Measurements from ENCODE around the gene STYXL1. TPM values are rescaled to one million over a fixed set of nuclear protein-coding genes. Genes with fewer than 3 reads are reported as not detected.

STYXL1 gene
- total RNA-seq, 1 experiment from 2014 or later = 21.3 TPM

- no peaks in the 10 kb centered on the region for H3K9me3 Mint-ChIP-seq
- POLR2A ChIA-PET = no interaction called here
- H3K4me3 Mint-ChIP-seq = no peak overlapping the region
These were observed 97.6 kb downstream of the STYXL1 start for GRCh38 chr7:75950111-75950681.

More at GRCh38 chr7:75950111-75950681, 97.6 kb downstream of the STYXL1 start:
- DNase-seq (ENCODE audit: low spot score) (no peak), ATAC-seq (no peak)
- Mint-ChIP-seq H3K27me3 (ENCODE audit: low read depth) (no peaks in the 10 kb centered on the region), H3K4me1 (no peaks in the 10 kb centered on the region), H3K36me3 (peaks cover 21% of the 10 kb centered on the region), H3K27ac (peak overlapping the region; percentile 23; the same call in 1 of the 2 replicates)
- TF ChIP-seq TEAD4 (CRISPR knock-in tag; IDR thresholded peaks at IDR 0.05) (no peak), ZBTB21 (CRISPR knock-in tag; IDR thresholded peaks at IDR 0.05; ENCODE audit: borderline replicate concordance) (no peak), KAT7 (CRISPR knock-in tag; IDR thresholded peaks at IDR 0.05; ENCODE audit: borderline replicate concordance) (no peak), CREB1 (CRISPR knock-in tag; IDR thresholded peaks at IDR 0.05) (no peak), JUN (CRISPR knock-in tag; IDR thresholded peaks at IDR 0.05) (no peak), NR2C2 (CRISPR knock-in tag; IDR thresholded peaks at IDR 0.05) (no peak), PRDM15 (CRISPR knock-in tag; IDR thresholded peaks at IDR 0.05) (no peak), NR3C1 (CRISPR knock-in tag; conservative IDR thresholded peaks at IDR 0.05; ENCODE audit: low read depth) (no peak), ERG (CRISPR knock-in tag; IDR thresholded peaks at IDR 0.05) (no peak), ZNF425 (CRISPR knock-in tag; conservative IDR thresholded peaks at IDR 0.05) (no peak), NR1H2 (CRISPR knock-in tag; IDR thresholded peaks at IDR 0.05) (no peak), ATF2 (CRISPR knock-in tag; IDR thresholded peaks at IDR 0.05; ENCODE audit: borderline replicate concordance, low read depth) (no peak), CDX4 (CRISPR knock-in tag; IDR thresholded peaks at IDR 0.05; ENCODE audit: borderline replicate concordance) (no peak), EMX1 (CRISPR knock-in tag; IDR thresholded peaks at IDR 0.05) (no peak)
- TF ChIP-seq, protein P1, sequence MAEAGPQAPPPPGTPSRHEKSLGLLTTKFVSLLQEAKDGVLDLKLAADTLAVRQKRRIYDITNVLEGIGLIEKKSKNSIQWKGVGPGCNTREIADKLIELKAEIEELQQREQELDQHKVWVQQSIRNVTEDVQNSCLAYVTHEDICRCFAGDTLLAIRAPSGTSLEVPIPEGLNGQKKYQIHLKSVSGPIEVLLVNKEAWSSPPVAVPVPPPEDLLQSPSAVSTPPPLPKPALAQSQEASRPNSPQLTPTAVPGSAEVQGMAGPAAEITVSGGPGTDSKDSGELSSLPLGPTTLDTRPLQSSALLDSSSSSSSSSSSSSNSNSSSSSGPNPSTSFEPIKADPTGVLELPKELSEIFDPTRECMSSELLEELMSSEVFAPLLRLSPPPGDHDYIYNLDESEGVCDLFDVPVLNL (CRISPR knock-in tag; IDR thresholded peaks at IDR 0.05; ENCODE audit: borderline replicate concordance, low read depth) = no peak
- CTCF ChIA-PET = interaction anchor here (1.1 to 2.5 kb wide), 5 partner anchors 11 to 81 kb away, joined by 3 to 9 read pairs (median 3); no protein-coding TSS in a partner anchor

All from WTC11 (cell line).